ENCODE measurements around the gene POLR2H.

DNA sequence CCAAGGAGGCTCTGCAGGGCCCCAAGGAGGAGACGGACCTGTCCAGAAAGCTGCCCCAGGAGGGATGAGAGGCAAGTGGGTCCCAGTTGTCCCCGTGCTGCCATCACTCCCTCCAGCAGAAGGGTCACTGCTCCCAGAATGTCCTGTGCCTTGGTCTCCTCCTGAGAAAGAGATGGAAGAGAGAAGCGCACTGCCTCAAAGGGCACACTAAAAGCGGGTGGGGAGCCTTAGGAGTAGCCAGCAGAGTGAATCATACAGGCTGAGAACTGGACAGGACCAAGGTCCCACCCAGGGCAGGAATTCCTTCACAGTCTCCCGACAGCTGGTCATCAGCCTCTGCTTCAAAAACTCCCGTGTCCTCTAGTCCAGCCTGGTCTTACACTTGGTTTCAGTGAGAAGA is 11.9 kb downstream of the POLR2H start:
- TF ChIP-seq EZH2 (IDR thresholded peaks at IDR 0.05; ENCODE audit: borderline replicate concordance, low read depth, low read length, poor library complexity, severe bottlenecking), result no peak
- TF ChIP-seq, protein P1, sequence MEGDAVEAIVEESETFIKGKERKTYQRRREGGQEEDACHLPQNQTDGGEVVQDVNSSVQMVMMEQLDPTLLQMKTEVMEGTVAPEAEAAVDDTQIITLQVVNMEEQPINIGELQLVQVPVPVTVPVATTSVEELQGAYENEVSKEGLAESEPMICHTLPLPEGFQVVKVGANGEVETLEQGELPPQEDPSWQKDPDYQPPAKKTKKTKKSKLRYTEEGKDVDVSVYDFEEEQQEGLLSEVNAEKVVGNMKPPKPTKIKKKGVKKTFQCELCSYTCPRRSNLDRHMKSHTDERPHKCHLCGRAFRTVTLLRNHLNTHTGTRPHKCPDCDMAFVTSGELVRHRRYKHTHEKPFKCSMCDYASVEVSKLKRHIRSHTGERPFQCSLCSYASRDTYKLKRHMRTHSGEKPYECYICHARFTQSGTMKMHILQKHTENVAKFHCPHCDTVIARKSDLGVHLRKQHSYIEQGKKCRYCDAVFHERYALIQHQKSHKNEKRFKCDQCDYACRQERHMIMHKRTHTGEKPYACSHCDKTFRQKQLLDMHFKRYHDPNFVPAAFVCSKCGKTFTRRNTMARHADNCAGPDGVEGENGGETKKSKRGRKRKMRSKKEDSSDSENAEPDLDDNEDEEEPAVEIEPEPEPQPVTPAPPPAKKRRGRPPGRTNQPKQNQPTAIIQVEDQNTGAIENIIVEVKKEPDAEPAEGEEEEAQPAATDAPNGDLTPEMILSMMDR (conservative IDR thresholded peaks at IDR 0.05; ENCODE audit: low read depth, low read length), result no peak
